SU-DHL-6 (cell line): Measurements from ENCODE around the gene CHST15.

Experiments
- CTCF ChIP-seq: fragments of 200-600 bp; sonication (generic); IDR thresholded peaks from one replicate; pipeline ENCODE4 v1.5.1; 2017; ENCODE audit warnings: antibody characterized with exemption, mild to moderate bottlenecking, low read length, moderate library complexity; ENCODE audit not compliant: insufficient read depth, poor library complexity, severe bottlenecking
- EZH2phosphoT487 ChIP-seq: fragments of 200-600 bp; sonication (generic), shearing (Covaris generic); conservative IDR thresholded peaks from 2 replicates; pipeline ENCODE4 v1.6.1; 2018; ENCODE audit warnings: mild to moderate bottlenecking, antibody characterized with exemption, low read length, moderate library complexity, mixed read lengths

DNA sequence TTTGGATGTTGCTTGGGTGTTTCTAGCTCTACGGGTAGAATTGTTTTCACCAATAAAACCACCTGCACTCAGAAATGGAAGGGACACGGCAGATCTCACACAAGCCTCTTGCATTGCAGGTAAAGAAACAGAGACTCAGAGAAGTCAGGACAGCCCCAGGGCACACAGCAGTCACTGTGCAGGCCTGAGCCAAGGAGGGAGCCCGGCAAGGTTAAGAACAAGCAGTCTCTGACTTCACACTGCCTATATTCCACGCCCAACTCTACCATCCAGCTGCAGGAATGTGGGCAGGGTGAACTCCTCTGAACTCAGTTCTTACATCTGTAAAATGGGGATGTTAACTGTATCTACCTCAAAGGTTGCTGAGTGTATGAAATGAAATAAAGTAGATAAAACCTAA lies 15.4 kb downstream of the CHST15 start:
- no peak for TF ChIP-seq CTCF
- TF ChIP-seq EZH2phosphoT487, result no peak
